Sigmoid colon (tissue), 7 donors: ENCODE results near the gene SIK3. TPM values are rescaled to one million over a fixed set of nuclear protein-coding genes. Genes with fewer than 3 reads are reported as not detected.

Experiments
- DNase-seq: peaks from one replicate; pipeline ENCODE4 v3.0.0-alpha.2; 2019
- H3K27ac ChIP-seq, 4 donors: fragments of 200-600 bp; sonication (generic); one replicate each; pipeline ENCODE4 v1.5.1; 2016 to 2019; ENCODE audit warnings: mild to moderate bottlenecking in 1 of 4
- H3K27me3 ChIP-seq, 3 donors: fragments of 200-600 bp; sonication (generic); one replicate each; pipeline ENCODE4 v1.5.1; 2019; ENCODE audit warnings: mild to moderate bottlenecking in 1 of 3
- H3K36me3 ChIP-seq, 4 donors: fragments of 200-600 bp; sonication (generic); one replicate each; pipeline ENCODE4 v1.5.1; 2016 to 2019
- H3K4me1 ChIP-seq, 4 donors: fragments of 200-600 bp; sonication (generic); one replicate each; pipeline ENCODE4 v1.5.1; 2017 to 2019
- H3K4me3 ChIP-seq, 4 donors: fragments of 200-600 bp; sonication (generic); one replicate each; pipeline ENCODE4 v1.5.1; 2017 to 2019; ENCODE audit warnings: mild to moderate bottlenecking in 2 of 4, moderate library complexity in 1 of 4
- H3K9me3 ChIP-seq, 4 donors: fragments of 200-600 bp in 3 of 4; sonication (generic) in 3 of 4; one replicate each; pipeline versions ENCODE4 v1.5.1 to v1.6.1; 2013 to 2019
- EP300 ChIP-seq, 4 donors: sonication (generic); formaldehyde crosslinking; IDR thresholded peaks; one replicate each; pipeline ENCODE4 v1.6.1; 2017; ENCODE audit warnings: antibody characterized with exemption in 4 of 4
- POLR2A ChIP-seq, 2 donors: fragments of 450-650 bp; IDR thresholded peaks; one replicate each; pipeline ENCODE4 v1.6.1; 2016; ENCODE audit warnings: antibody characterized with exemption in 2 of 2, mild to moderate bottlenecking in 2 of 2, moderate library complexity in 2 of 2
- POLR2AphosphoS5 ChIP-seq, 4 donors: sonication (generic); formaldehyde crosslinking; IDR thresholded peaks; one replicate each; pipeline ENCODE4 v1.6.1; 2017; ENCODE audit warnings: antibody characterized with exemption in 4 of 4
- WGBS, 2 donors: extraction: QIAGEN DNeasy Blood & Tissue Kit; methylation state at CpG; one replicate each; pipeline ENCODE4 v1.1.7; 2013; 5-methylcytosine and 5-hydroxymethylcytosine counted together
- intact Hi-C: fragments of 100-400 bp; cut with DNase I; formaldehyde crosslinking; loops from one replicate; pipeline ENCODE4 v1.15.1; 2023
- polyA plus RNA-seq, 3 donors: library from polyadenylated mRNA; stranded (reverse); fragments of 200-250 nt; gene quantifications; one replicate each; pipeline ENCODE4 v1.2.3, GENCODE V29; 2013
- total RNA-seq, 4 donors: library from RNA; depleted of rRNA; stranded (reverse); fragments of >200 nt; gene quantifications; one replicate each; pipeline ENCODE4 v1.1.0, GENCODE V29; 2016
- TF ChIP-seq, protein P1 (sequence below), 4 experiments: fragments of 450-650 bp in 3 of 4; fragments of 200-600 bp in 1 of 4; IDR thresholded peaks; one replicate each; pipeline ENCODE4 v1.5.1; 2016 to 2019; ENCODE audit warnings: antibody characterized with exemption in 4 of 4, mild to moderate bottlenecking in 3 of 4, moderate library complexity in 2 of 4
- donor health status: healthy with polysubstance abuse.
- donor health status: Bipolar disorder and iron deficiency.
- donor health status: healthy.

Gene SIK3
- total and polyA plus RNA-seq, 7 donors = 5.5 to 53.2 (median 35.3) TPM

DNA sequence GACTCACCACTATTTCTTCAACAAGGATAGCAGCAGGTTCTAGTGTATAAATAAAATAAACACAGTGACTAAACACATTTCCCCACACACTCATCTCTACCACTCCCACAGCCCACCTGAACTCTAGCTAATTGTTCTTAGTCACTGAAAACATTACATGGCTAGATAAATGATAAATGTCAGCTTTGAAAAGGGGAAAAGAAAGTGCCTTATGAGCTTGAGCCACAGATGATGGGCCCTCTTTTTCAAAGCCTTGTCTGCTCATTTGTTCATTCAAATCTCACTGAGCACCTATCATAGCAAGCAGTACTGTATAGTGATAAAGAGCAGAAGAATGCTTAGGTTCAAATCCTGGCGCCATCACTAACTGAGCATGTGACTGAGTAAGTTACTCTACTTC, 58.3 kb downstream of the SIK3 start:
- no peaks in the 10 kb centered on the region for H3K27me3 ChIP-seq
- H3K4me1 ChIP-seq = peaks cover 0 to 44% (median 42%) of the 10 kb centered on the region in 4 donors
- intact Hi-C loops = no loop called here
- H3K9me3 ChIP-seq = no peaks in the 10 kb centered on the region
- no peak for TF ChIP-seq EP300 (IDR thresholded peaks at IDR 0.05)
- TF ChIP-seq, protein P1, sequence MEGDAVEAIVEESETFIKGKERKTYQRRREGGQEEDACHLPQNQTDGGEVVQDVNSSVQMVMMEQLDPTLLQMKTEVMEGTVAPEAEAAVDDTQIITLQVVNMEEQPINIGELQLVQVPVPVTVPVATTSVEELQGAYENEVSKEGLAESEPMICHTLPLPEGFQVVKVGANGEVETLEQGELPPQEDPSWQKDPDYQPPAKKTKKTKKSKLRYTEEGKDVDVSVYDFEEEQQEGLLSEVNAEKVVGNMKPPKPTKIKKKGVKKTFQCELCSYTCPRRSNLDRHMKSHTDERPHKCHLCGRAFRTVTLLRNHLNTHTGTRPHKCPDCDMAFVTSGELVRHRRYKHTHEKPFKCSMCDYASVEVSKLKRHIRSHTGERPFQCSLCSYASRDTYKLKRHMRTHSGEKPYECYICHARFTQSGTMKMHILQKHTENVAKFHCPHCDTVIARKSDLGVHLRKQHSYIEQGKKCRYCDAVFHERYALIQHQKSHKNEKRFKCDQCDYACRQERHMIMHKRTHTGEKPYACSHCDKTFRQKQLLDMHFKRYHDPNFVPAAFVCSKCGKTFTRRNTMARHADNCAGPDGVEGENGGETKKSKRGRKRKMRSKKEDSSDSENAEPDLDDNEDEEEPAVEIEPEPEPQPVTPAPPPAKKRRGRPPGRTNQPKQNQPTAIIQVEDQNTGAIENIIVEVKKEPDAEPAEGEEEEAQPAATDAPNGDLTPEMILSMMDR (IDR thresholded peaks at IDR 0.05) = no peak
- TF ChIP-seq POLR2AphosphoS5 (IDR thresholded peaks at IDR 0.05) = no peak
- TF ChIP-seq POLR2A (IDR thresholded peaks at IDR 0.05) = no peak
- H3K4me3 ChIP-seq = no peak overlapping the region
- DNase-seq = no peak
- no peak overlapping the region for H3K27ac ChIP-seq
- H3K36me3 ChIP-seq = no peaks in the 10 kb centered on the region
- WGBS, 2 donors = 98% methylated on average over 1 of the region's 1 CpG

DNA sequence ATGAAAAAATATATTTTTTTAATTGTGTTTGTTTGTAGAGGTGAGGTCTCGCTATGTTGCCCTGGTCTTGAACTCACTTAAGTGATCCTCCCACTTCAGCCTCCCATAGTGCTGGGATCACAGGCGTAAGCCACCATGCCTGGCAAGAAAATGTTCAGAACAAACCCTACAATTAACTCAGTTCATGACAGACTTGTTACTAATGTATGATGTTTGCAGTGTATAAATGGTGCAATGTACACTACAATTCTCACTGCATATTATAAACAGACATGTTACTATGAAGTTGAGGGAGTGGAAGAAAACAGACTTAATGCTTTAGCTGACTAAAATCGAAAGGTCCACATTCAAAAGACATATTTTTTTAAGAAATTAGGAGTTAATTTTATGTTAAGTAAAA, 59.0 kb downstream of the SIK3 start:
- no peak for DNase-seq
- 95 to 96% methylated on average over 3 of the region's 3 CpGs for WGBS, 2 donors
- intact Hi-C loops = no loop called here

DNA sequence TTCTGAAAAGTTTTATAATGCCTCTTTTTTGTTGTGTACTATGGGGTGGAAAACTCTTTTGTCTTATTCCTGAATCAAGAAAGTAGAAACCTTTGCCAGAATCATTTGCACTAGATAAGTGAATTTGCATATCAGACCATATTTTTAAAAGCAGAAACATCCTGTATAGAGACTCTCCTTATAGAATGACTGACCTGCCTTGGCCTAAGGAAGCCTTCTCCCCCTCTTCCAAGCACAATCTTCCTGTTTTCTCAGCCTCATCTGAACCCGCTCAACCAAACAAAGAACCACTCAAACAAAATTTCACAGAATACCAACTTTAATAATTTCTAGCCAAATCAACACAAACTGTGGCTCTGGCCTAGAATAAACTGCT, 60.3 kb downstream of the SIK3 start:
- TF ChIP-seq POLR2AphosphoS5 (IDR thresholded peaks at IDR 0.05) (no peak), EP300 (IDR thresholded peaks at IDR 0.05) (no peak), POLR2A (IDR thresholded peaks at IDR 0.05) (no peak)
- TF ChIP-seq, protein P1 (IDR thresholded peaks at IDR 0.05) = no peak
- H3K27ac ChIP-seq = peak overlapping the region in 1 of 4 donors; percentile 4
- H3K27me3 ChIP-seq = no peaks in the 10 kb centered on the region
- intact Hi-C loops = no loop called here
- no peak for DNase-seq
- WGBS, 2 donors = 83 to 88% methylated on average over 1 of the region's 1 CpG
- H3K9me3 ChIP-seq = no peaks in the 10 kb centered on the region
- H3K4me1 ChIP-seq = peaks cover 0 to 39% (median 35%) of the 10 kb centered on the region in 4 donors
- H3K36me3 ChIP-seq = no peaks in the 10 kb centered on the region
- no peak overlapping the region for H3K4me3 ChIP-seq

More for the DNA sequence above, 59.0 kb downstream of the SIK3 start:
- peaks cover 0 to 44% (median 39%) of the 10 kb centered on the region in 4 donors for H3K4me1 ChIP-seq
- no peaks in the 10 kb centered on the region for H3K9me3 ChIP-seq
- H3K27me3 ChIP-seq = no peaks in the 10 kb centered on the region
- no peak overlapping the region for H3K4me3 ChIP-seq
- H3K27ac ChIP-seq = no peak overlapping the region
- TF ChIP-seq POLR2A (IDR thresholded peaks at IDR 0.05) = no peak
- TF ChIP-seq POLR2AphosphoS5 (IDR thresholded peaks at IDR 0.05) = no peak
- TF ChIP-seq, protein P1 (IDR thresholded peaks at IDR 0.05) = no peak
- no peak for TF ChIP-seq EP300 (IDR thresholded peaks at IDR 0.05)
- no peaks in the 10 kb centered on the region for H3K36me3 ChIP-seq

DNA sequence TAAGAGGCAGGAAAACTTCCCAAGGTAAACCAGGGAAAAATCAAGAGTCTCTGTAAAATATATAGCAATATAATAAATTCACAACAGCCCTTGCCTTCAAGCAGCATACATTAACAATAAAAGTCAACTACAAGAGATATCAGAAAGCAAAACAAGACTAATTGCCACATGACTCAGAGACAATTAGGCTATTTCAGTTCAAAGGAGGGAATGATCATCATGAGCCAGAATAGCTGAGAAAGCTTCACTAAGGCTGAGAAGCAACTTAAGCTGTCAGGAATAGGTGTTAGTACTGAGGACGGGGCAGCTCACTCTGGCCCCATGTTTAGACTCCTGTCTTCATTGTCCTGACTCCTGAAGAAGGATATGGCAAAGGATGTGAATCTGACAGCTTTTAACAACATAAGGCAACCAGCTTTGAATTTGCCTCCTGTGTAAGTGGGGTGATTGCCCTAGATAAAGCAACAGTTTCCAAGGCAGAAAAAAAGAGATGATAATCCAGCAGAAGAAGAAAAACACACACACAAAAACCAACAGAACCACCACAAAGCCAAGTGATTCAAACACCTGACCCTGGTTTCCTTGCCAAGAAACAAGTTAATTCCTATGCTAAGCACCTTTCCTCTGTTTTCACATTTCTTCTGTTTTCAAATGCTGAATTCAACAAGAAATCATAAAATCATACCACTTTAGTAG, 60.8 kb downstream of the SIK3 start:
- H3K4me3 ChIP-seq = no peak overlapping the region
- no peaks in the 10 kb centered on the region for H3K36me3 ChIP-seq
- H3K27ac ChIP-seq = peak overlapping the region in 1 of 4 donors; percentile 4
- intact Hi-C loops = no loop called here
- H3K4me1 ChIP-seq = peaks cover 0 to 39% (median 34%) of the 10 kb centered on the region in 4 donors
- H3K27me3 ChIP-seq = no peaks in the 10 kb centered on the region
- DNase-seq = no peak
- WGBS, 2 donors = 79 to 80% methylated on average over 1 of the region's 1 CpG
- TF ChIP-seq, protein P1 (IDR thresholded peaks at IDR 0.05) = no peak
- TF ChIP-seq EP300 (IDR thresholded peaks at IDR 0.05) (no peak), POLR2AphosphoS5 (IDR thresholded peaks at IDR 0.05) (no peak), POLR2A (IDR thresholded peaks at IDR 0.05) (no peak)
- H3K9me3 ChIP-seq = no peaks in the 10 kb centered on the region

DNA sequence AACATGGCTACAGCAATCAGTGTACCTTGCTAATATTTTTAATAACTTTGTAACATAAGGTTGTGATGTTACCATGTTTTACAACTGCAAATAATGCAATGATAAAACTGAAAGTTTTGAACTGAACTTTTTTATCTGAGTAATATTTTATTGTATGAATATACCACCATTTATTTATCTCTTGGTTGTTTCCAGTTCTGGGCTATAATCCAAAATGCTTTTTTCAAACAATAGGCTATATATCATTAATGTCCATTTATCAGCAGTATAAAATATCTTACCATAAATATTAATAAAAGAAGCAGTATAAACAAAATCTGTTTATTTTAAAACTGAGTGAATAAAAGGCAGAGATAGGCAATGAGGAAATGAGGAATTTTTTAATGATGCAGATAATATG, 63.3 kb downstream of the SIK3 start:
- Histone ChIP-seq H3K27ac (no peak overlapping the region), H3K9me3 (no peaks in the 10 kb centered on the region), H3K36me3 (no peaks in the 10 kb centered on the region), H3K27me3 (no peaks in the 10 kb centered on the region), H3K4me1 (peaks cover 0 to 37% (median 24%) of the 10 kb centered on the region in 4 donors), H3K4me3 (no peak overlapping the region)
- no peak for DNase-seq
- intact Hi-C loops = no loop called here
- TF ChIP-seq, protein P1 (IDR thresholded peaks at IDR 0.05) = no peak
- TF ChIP-seq POLR2AphosphoS5 (IDR thresholded peaks at IDR 0.05) (no peak), EP300 (IDR thresholded peaks at IDR 0.05) (no peak), POLR2A (IDR thresholded peaks at IDR 0.05) (no peak)
